Stimulated activated CD4-positive, alpha-beta T cell treated with anti-CD3 and anti-CD28 coated beads, Interleukin-15, amount 100 ng/mL, for 48 hours (primary cell): ENCODE measurements around the gene SQOR.
A peak's percentile ranks its signal among the peaks of the same experiment; 100 is the strongest.
"Not testable (repeated sequence)": the region's sequence is repeated elsewhere in the genome, so short reads cannot be mapped to it uniquely, and the experiment has no call there.

ENCODE experiments used
- DNase-seq, 2 donors: peaks; one replicate each; pipeline ENCODE4 v3.0.0-alpha.2; 2020; ENCODE audit warnings: low read depth in 2 of 2

SQOR gene

DNA sequence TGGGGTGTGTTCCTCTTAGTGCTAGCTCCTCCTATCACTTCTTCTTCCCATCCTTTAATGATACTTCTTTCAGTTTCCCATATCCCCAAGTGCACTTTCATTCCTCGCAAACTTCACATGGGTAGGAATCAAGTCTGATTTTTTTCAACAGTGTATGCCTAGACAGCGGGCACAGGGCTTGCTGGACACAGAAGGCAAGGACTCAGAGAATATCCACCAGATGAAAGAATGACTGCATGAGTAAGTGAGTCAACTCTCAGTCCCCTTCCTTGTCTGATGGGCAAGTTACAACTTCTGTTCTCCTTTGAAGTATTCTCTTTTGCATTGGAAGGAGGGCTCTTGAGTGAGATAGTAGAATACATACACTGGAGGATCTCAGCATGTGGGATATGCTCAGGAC lies 3.1 kb upstream of the SQOR start:
- DNase-seq = no peak

DNA sequence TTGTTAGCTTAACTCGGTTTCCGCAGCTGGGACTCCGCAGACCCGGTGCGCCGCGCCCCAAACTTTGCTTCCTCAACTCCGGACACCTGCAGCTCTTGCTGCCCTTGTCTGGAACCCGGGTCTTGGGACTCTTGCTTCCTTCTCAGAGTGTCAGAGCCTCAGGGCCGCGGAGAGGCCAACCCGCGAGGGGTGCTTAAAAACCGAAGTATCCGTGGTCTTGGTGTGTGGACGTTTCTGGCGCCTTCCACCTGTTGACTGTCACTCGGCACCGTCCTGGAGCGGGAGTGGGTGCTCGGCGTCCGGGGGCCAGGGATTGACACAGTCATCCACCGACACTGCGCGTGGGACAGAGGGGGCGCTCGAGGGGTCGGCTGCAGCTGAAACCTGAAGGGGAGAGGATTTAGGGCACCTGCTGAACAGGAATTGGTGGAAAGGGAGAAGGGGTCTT lies 386 bp downstream of the SQOR start:
- peak; percentile 21 to 54 for DNase-seq

DNA sequence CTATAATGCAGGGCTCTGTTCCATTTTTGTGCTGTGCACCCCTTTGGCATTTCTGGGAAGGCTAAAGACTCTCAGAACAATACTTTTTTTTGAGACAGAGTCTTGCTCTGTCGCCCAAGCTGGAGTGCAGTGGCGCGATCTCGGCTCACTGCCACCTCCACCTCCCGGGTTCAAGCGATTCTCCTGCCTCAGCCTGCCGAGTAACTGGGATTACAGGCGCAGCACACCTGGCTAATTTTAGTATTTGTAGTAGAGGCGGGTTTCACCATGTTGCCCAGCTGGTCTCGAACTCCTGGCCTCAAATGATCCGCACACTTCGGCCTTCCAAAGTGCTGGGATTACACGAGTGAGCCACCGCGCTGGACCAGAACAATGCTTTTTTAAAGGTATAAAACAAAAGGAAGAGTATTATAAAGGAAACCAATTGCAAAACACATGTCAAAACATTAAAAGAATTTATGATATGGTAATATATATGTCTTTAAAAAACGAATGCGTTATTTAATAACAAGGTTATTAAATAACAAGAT lies 999 bp downstream of the SQOR start:
- no peak for DNase-seq

DNA sequence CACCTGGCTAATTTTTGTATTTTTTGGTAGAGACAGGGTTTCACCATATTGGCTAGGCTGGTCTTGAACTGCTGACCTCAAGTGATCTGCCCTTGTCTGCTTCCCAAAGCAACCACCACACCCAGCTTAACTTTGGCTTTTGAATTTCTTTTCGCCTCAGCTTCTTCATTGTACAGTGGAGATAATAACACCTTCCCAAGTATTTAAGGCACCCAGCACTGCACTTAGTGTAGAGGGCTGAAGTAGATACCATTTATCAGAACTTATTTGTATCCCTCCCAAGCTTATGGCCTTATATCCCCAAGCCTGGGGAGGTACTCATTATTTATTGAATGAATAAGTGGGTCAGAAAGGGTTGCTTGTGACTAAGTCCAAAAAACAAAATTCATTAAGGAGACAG lies 2.3 kb downstream of the SQOR start:
- DNase-seq = no peak

DNA sequence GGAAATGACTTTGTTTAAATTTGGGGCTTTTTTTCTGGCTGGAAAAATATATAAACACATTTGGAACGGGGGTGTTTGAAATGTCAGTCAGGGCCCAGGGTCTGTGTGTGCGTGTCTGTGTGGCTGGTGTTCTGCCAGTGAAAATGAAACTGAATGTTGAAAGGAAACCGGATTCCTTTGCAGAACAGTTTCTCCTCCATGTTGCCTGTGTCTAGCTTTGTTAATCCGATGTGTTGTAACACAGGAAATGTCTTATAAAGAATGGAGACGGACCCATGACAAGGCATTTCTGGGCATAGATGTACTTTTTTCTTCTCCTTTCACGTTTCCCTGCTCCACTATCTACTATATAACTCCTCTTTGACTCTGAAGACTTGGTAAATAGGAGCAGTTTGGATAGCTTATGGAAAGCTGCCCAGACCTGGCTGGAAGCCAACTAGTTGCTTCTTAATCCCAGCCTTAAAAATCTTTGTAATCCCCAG lies 2.8 kb downstream of the SQOR start:
- peak in 1 of 2 donors; percentile 42 for DNase-seq

DNA sequence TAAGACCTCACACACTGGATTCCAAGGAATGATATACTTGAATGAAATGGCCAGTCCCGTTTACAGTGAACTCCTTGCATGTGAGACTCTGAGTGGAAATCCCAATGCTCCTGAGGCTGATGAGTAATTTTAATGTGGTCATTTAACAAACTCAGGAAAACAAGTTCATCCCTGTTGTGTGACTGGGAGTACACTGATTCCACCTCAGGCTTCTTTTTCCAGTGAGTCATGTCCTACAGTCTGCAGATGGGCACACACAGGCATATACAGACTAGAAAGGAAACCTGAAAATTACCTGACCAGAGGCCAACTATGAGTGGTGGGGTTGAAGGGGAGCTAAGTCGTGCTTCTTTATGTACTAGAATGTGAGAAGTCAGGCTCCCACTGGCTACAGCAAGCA lies 5.8 kb downstream of the SQOR start:
- DNase-seq = no peak

DNA sequence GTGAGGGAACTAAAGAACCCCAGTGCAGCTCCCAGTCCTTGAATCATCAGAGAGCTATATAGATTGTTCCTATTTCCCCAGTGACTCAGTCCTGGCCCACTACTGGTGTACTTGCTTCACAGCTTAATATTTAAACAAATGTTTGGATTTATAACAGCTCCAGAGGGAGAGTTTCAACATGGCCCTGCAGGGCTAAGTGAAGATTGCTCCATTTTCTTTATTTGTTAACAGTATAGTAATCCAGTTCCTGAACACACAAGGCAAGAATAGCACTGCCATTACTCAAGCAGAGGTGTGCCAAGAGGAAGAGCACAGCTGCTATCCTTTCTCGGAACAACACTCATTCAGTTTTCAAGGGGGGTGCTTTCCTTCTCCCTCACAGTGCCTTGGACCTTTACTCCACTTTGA lies 6.5 kb downstream of the SQOR start:
- no peak for DNase-seq

DNA sequence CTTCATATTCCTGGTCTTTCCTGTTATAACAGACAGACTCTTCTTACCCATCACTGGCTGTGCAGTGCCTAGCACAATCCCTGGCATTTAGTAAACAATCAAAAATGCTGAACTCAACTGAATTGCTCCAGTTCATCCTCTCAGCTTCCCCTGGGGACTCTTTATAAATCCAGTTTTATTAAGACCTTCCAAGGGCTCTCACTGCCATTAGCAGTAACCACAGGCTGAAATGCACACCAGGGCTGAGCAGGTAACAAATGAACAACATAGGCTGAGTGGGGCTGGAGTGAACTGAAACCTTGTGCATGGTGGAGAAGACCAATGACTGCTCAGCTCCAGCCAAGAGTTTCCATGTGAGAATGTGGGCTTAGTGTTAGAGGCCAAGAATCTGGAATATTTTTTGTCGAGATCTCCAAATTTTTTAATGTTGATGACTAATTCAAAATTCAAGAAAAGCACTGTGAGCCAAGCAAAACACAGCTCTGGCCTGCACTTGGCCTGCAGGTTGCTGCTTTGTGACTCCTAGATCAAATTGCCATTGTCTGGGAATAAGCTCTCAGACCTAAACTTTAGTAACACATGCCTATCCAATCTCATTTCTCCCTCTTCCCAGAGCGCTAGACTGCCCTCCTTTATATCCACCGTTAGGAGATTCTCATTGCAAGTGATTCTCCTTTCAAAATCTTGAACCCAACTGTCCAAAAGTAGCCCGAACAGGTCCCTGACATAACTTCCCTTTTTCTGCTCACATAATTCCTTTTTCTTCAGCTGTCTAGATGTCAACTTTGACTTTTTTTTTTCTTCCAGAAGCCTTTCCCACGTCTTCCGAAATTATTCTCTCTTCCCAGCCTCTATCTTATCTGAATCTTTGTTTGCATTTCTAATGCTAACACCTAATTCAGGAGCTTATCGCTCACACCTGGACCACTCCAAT lies 7.4 kb downstream of the SQOR start:
- DNase-seq = no peak

DNA sequence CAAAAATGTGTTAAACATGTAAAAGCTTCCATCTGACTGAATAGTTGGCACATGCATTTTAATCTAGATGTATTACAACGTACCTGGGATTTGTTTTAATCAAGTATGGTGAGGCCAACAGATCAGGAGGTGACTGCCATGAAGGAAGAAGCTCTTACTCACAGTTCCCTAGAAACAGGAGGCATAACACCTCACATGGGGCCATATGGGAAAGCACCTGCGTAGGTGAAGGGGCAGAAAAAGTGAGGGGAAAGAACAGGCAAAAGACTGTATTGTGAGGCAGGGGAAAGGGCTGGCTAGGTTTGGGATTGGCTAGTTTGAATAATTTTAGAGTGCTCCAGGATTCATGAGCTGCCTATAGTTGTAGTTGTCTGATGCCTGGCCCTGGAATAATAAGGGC lies 9.6 kb downstream of the SQOR start:
- DNase-seq = no peak

DNA sequence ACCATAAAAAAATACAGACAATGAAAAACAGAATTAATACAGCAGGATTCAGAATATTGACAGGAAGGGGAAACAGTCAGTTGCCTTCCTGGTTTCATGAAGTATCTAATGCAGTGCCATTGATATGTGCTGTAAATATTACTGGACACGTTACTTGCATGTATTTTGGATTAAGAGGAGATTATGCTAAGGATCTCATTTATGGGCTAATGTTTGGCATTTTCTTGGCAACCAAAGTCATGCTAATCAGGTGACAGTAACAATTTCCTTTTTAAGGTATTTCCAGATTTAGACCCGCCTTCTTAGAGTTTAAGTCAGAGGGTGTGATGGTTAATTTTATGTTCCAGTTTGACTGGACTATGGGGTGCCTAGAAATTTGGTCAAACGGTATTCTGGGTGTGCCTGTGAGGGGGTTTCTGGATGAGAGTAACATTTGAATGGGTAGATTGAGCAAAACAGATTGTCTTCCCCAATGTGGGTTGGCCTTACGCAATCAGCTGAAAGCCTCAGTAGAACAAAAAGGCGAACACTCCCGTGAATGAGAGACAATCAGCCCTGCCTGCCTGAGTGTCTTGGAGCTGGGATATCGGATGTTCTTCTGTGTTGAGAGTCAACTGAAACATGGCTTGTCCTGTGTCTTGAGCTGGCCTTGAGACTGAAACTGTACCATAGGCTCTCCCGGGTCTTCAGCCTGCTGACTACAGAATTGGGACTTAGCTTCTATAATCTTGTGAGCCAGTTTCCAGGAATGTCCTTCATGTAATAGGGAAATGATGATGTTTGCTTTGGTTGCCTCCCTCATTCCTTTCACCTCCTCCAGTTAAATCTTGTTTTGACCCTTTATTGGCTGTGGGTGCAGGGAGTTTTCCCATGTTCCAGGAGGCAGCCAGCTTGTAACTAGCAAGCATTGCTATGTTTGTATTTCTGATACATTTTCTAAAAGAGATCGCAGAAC lies 10.5 kb downstream of the SQOR start:
- DNase-seq = no peak

DNA sequence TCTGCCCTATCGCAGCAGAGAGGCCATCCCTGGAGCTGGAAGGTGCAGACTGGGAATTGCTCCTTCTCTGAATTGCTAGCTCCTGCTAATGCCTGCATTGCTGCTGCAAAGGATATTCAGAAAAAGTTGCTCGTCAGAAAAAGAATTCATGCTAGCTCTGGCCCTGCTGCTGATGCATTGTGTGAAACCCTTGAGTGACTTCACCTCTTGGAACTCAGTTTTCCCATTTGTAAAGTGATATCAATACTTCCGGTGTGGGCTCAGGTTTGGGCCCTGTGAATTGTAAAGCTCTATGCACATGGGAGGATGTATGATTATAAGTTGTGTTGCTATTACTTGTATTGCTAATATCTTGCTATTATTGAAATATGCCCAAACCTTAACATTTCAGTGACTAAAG lies 11.4 kb downstream of the SQOR start:
- no peak for DNase-seq

DNA sequence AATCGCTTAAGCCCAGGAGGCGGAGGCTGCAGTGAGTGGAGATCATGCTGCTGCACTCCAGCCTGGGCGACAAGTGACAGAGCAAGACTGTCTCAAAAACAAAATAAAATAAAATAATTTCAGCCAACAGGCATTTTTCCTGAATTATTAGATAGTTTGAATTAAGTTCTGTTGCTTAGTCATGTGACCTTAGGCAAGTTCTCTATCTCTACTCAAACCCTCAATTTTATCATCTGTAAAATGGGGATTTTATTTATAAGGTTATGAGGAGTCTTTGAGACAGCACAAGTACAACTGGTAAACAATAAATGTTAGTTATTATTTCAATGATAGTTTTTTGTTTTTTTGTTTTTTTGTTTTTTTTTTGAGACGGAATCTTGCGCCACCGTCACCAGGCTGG lies 13.0 kb downstream of the SQOR start:
- no peak for DNase-seq

DNA sequence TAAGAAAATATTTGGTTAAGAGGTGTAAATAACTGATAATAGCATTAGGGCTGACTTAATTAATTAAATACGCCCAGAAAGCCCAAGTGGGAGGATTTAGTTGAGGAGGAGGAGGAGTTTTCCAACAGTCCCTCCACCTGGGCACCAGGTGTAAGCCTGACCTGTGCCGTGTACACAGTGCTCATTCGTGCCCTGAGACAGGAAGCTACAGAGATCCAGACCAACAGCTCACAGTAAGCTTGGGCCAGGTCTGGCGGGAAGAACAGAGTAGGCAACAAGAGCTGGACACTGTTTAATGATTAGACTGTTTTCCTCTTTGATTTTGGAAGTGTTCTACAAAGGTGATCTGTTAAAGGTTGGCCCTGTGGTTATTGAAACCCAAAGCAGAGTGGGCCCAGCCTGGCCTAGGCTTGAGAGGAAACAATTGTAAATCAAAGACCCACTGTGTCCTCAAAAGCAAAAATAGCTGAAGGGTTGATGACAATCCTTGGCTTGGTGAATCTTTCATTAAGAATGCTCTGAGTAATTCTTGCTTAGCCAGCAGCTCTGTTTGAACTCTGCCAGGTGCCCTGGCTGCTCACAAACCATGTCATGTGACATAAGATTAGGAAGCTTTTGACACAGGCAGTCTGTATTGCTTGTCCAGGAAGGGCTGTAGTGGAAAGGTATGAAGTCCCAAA lies 13.8 kb downstream of the SQOR start:
- DNase-seq = no peak

DNA sequence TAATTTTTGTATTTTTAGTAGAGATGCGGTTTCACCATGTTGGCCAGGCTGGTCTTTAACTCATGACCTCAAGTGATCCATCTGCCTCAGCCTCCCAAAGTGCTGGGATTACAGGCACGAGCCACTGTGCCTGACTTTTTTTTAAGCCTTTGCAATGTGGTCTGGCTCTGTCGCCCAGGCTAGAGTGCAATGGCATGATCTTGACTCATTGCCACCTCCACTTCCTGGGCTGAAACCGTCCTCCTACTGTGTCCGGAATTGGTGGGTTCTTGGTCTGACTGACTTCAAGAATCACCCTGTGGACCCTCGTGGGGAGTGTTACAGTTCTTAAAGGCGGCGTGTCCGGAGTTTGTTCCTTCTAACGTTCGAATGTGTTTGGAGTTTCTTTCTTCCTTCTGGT lies 15.2 kb downstream of the SQOR start:
- DNase-seq = not testable (repeated sequence)

DNA sequence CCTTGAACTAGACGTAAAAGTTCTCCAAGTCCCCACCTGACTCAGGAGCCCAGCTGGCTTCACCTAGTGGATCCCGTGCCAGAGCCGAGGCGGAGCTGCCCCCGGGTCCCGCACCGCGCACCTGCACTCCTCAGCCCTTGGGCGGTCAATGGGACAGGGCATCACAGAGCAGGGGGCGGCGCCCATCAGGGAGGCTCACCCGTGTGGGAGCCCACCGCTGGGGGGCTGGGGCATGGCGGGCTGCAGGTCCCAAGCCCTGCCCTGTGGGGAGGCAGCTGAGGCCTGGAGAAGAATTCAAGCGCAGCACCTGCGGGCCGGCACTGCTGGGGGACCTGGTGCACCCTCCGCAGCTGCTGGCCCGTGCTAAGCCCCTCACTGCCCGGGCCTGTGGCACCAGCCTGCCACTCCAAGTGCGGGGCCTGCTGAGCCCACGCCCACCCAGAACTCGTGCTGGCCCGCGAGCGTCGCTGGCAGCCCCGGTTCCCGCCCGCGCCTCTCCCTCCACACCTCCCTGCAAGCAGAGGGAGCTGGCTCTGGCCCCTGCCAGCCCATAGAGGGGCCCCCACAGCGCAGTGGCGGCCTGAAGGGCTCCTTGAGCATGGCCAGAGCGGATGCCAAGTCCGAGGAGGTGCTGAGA lies 16.2 kb downstream of the SQOR start:
- no peak for DNase-seq

DNA sequence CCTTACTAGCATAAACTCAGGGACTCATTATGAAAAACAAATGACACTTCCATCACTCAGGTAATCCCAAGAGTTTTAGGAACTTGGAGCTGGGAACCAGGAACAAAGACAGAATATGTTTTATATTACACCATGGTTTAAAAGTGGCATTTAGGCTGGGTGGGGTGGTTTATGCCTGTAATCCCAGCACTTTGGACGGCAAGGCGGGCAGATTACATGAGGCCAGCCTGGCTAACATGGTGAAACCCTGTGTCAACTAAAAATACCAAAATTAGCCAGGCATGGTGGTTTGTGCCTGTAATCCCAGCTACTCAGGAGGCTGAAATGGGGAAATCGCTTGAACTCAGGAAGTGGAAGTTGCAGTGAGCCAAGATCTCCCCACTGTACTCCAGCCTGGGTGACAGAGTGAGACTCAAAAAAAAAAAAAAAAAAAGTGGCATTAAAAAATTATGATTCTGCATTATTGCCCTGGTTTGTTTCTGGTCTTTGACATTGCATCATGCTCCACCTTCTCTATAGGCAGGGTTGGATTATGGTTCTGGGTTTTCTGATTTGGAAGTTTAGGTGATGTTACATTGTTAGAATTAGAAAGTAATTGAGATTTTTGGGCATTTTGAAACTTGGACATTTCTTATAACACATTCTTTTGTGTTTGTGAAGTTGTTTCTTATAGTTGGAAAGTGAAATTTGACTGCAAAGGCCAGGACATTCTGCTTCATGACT lies 19.0 kb downstream of the SQOR start:
- no peak for DNase-seq

DNA sequence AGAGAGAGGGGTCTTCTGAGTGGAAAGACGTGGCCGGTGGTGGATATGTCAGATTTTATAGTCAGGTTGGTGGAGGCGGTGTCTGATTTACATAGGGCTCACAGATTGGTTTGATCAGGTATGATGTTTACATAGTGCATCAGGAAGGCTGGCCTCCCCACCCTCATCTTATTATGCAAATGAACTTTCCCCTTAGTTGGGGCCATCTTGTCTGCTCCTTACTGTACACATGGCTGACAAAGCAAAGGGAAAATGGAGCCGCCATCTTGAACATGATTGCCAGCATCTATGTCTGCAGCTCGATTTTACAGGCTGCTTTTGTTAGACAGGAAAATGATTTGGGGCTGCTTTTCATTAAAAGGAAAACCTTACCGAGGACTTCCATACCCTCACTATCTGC lies 19.9 kb downstream of the SQOR start:
- no peak for DNase-seq

DNA sequence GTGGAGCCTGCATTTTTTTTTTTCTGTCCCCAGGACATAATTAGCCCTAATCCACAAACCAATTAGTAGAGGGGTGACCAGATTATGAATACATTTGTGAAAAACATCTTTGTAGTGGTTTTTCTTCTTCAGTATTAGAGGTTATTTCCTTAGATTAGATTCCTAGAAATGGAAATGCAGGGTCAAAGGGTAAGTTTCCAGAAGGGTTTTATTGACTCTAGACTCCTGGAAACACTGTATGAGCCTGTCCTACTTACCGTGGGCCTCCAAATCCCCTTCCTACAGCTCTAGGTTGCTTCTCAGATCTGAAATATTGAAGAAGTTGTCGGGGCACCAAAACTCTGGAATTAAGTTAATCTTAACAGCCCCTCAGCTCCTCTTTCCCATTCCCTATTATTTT lies 22.4 kb downstream of the SQOR start:
- DNase-seq = no peak

DNA sequence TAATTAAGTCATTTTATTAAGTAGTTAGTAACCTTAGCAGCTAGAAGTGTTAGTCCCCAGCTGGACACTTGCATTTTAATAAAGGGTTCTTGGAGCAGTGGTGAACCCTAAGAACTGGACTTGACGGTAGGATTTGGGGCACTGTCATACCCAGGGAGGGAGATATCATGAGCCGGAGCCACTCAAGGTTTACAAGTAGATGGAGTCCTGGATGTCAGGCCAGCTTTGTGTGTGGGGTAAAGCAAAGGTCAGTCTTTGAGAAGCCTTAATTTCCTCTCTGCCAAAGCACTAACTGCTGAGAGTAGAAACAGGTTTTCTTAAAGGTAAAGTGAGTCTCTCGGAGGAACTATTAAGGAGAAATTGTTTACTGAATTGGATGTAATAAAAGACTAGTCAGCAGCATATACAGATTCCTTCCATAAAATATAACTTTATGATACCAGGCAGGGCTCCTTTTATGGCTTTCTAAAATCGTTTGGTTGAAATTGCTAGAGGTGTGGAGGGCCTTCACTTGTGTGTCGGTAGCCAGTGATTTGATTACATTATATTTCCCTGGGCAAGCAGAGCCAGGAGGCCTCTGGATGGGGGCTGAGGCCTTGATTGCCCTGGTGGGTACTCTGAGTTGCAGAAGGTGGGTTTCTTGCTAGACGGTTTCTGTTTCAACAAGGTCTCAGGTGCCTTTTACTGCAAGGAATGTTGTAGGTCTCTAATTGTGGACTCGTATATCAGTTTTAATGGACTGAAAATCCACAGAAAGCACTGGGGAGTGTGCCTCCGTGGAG lies 23.1 kb downstream of the SQOR start:
- DNase-seq = no peak
